Activated B cell treated with CpG ODN at 0.5 μM for 24 hours (primary cell): ENCODE measurements around the gene NRXN2. TPM values are rescaled to one million over a fixed set of nuclear protein-coding genes. Genes with fewer than 3 reads are reported as not detected.

Experiments used
- ATAC-seq: fragments of 200-7000 bp; cut with Tn5 transposase; one replicate; pipeline ENCODE4 v1.10.0; 2021; ENCODE audit warnings: low read depth, mild to moderate bottlenecking, moderate library complexity
- CTCF ChIA-PET: fragments of 350-600 bp; sonication (Branson Sonifier 250); formaldehyde crosslinking; loops from one replicate; lab custom pipeline; 2021; ENCODE audit warnings: antibody characterized with exemption; lab: Charles Lee
- POLR2A ChIA-PET: fragments of 350-600 bp; sonication (Branson Sonifier 250); formaldehyde crosslinking; loops from one replicate; lab custom pipeline; 2021; ENCODE audit warnings: antibody characterized with exemption; lab: Charles Lee
- DNase-seq: peaks from one replicate; pipeline ENCODE4 v3.0.0; 2022
- H3K27ac Mint-ChIP-seq: one replicate; pipeline ENCODE4 v1.8.0; 2020; ENCODE audit warnings: mixed read lengths
- H3K27me3 Mint-ChIP-seq: one replicate; pipeline ENCODE4 v1.8.0; 2021; ENCODE audit warnings: mixed read lengths
- H3K36me3 Mint-ChIP-seq: one replicate; pipeline ENCODE4 v1.8.0; 2021; ENCODE audit warnings: low read depth, mixed read lengths
- H3K4me1 Mint-ChIP-seq: one replicate; pipeline ENCODE4 v1.8.0; 2021; ENCODE audit warnings: mixed read lengths
- H3K4me3 Mint-ChIP-seq: one replicate; pipeline ENCODE4 v1.8.0; 2020; ENCODE audit warnings: mild to moderate bottlenecking, mixed read lengths
- H3K9me3 Mint-ChIP-seq: one replicate; pipeline ENCODE4 v1.8.0; 2020; ENCODE audit warnings: mixed read lengths
- intact Hi-C: fragments of 100-400 bp; cut with micrococcal nuclease; formaldehyde crosslinking; loops from one replicate; pipeline ENCODE4 v1.15.1; 2024
- total RNA-seq: library from RNA; stranded (reverse); gene quantifications from 2 replicates; pipeline ENCODE4 v1.2.3, GENCODE V29; 2022
- TF ChIP-seq, protein P1 (sequence below): fragments of 200-600 bp; IDR thresholded peaks from one replicate; pipeline ENCODE4 v1.8.0; 2022; ENCODE audit warnings: antibody characterized with exemption, mild to moderate bottlenecking

Gene NRXN2
- total RNA-seq, 1 donor from 2014 or later, result 0.73 TPM

DNA sequence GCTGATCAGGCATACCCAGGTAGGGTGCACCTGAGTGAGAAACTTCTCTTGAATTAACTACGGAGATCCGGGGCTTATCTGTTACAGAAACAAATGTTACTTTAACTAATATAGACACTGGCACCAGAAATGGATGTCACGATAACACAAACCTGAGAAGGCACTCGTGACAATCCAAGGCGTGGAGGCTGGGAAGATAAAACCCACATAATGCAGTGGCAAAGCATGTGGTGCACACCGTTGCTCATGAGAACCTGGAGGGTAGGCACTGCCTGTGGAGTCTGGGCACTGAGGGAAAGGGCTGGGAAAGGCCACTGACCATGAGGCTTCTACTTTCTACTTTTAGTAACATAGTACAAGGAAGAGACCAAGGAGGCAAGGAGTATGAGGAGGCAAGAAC is 109.3 kb downstream of the NRXN2 start:
- CTCF ChIA-PET, result no interaction called here
- no peaks in the 10 kb centered on the region for H3K9me3 Mint-ChIP-seq
- H3K27me3 Mint-ChIP-seq, result peaks cover 5% of the 10 kb centered on the region
- DNase-seq, result no peak
- no peak for ATAC-seq
- POLR2A ChIA-PET, result no interaction called here
- no peak overlapping the region for H3K27ac Mint-ChIP-seq
- no peak overlapping the region for H3K4me3 Mint-ChIP-seq
- intact Hi-C loops, result no loop called here
- no peaks in the 10 kb centered on the region for H3K4me1 Mint-ChIP-seq
- no peaks in the 10 kb centered on the region for H3K36me3 Mint-ChIP-seq
- TF ChIP-seq, protein P1, sequence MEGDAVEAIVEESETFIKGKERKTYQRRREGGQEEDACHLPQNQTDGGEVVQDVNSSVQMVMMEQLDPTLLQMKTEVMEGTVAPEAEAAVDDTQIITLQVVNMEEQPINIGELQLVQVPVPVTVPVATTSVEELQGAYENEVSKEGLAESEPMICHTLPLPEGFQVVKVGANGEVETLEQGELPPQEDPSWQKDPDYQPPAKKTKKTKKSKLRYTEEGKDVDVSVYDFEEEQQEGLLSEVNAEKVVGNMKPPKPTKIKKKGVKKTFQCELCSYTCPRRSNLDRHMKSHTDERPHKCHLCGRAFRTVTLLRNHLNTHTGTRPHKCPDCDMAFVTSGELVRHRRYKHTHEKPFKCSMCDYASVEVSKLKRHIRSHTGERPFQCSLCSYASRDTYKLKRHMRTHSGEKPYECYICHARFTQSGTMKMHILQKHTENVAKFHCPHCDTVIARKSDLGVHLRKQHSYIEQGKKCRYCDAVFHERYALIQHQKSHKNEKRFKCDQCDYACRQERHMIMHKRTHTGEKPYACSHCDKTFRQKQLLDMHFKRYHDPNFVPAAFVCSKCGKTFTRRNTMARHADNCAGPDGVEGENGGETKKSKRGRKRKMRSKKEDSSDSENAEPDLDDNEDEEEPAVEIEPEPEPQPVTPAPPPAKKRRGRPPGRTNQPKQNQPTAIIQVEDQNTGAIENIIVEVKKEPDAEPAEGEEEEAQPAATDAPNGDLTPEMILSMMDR, result no peak

DNA sequence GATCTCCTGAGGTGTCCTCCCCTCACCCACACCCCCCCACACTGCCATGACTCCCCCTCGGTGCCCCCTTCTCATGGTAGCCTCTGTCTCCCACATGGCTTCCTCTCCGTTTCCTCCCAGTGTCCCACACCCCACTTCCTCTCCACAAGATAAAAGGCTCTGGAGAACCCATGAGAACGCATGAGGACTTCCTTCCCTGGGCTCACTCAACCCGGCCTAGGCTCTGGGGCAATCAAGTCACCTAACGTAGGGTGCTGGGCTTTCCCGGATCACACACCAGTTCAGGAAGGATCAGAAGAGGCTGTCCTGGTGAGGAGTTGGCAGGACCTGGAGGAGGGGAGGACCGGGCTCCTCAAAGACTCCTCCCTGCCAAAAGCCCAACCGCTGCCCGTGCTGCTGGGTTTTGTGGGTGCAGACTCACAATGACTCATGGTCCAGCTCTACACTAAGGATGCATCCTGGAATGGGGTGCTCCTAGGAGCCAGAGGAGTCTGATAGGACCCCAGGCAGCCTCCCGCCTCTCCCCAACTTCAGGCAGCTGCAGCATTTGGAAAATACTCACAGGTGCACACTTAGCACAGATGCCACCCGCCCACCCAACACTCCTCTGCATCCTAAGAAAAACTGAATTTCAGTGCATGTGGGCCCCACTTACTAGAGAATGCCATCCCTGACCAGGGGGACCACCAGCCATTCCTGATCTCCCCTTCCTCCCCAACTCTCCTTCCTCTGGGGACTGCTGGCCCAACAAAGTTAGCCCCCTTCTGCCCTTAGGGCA is 110.9 kb downstream of the NRXN2 start:
- POLR2A ChIA-PET, result no interaction called here
- ATAC-seq (no peak), DNase-seq (no peak)
- peaks cover 5% of the 10 kb centered on the region for H3K27me3 Mint-ChIP-seq
- H3K4me1 Mint-ChIP-seq, result no peaks in the 10 kb centered on the region
- no peak overlapping the region for H3K4me3 Mint-ChIP-seq
- H3K27ac Mint-ChIP-seq, result no peak overlapping the region
- TF ChIP-seq, protein P1, result no peak
- no peaks in the 10 kb centered on the region for H3K9me3 Mint-ChIP-seq
- H3K36me3 Mint-ChIP-seq, result no peaks in the 10 kb centered on the region
- CTCF ChIA-PET, result no interaction called here
- intact Hi-C loops, result no loop called here

DNA sequence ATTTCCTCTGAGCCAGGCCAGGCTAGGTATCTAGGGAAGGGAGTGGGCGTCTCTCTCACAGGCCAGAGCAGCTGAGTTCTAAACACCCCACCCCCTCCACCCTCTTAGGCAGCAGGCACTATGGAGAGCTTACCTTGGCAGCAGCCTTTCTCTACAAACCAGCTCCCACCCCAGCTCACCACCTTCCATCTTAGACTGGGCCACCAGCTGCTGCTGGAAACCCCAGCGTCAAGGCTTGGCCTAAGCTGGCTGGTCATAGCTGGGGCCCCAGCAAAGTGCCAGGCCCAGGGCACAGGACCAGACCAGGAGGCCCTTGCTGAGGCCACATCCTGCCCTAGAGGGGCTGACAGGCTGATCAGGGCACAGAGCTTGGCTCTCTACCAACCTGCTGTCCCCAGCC is 111.8 kb downstream of the NRXN2 start:
- Mint-ChIP-seq H3K36me3 (no peaks in the 10 kb centered on the region), H3K4me3 (no peak overlapping the region), H3K27ac (no peak overlapping the region), H3K9me3 (no peaks in the 10 kb centered on the region), H3K4me1 (no peaks in the 10 kb centered on the region), H3K27me3 (peaks cover 5% of the 10 kb centered on the region)
- intact Hi-C loops, result no loop called here
- ChIA-PET CTCF (no interaction called here), POLR2A (no interaction called here)
- ATAC-seq (no peak), DNase-seq (no peak)
- TF ChIP-seq, protein P1, result no peak

DNA sequence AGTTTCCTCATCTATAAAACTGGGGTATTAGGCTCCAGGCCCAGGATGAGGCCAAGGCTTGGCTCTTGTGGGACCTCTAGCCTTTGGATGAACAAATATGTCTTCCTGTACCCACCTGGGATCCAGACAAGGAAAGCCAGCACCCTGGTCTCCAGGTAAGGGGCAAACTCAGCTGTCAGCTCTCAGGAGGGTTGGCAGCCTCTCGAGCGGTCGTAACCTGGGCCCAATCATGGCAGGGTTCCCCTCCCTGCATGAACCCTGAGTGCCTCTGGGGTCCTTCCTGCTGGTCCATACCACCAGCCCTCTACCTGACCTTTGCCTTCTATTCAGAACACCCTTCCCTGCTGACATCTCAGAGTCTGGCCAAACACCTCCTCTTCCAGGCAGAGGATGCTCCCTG is 112.4 kb downstream of the NRXN2 start:
- H3K4me3 Mint-ChIP-seq, result no peak overlapping the region
- no peaks in the 10 kb centered on the region for H3K9me3 Mint-ChIP-seq
- no peak overlapping the region for H3K27ac Mint-ChIP-seq
- intact Hi-C loops, result no loop called here
- peaks cover 7% of the 10 kb centered on the region for H3K27me3 Mint-ChIP-seq
- no peak for ATAC-seq
- H3K36me3 Mint-ChIP-seq, result no peaks in the 10 kb centered on the region
- ChIA-PET POLR2A (no interaction called here), CTCF (no interaction called here)
- no peaks in the 10 kb centered on the region for H3K4me1 Mint-ChIP-seq
- DNase-seq, result no peak
- TF ChIP-seq, protein P1, result no peak

DNA sequence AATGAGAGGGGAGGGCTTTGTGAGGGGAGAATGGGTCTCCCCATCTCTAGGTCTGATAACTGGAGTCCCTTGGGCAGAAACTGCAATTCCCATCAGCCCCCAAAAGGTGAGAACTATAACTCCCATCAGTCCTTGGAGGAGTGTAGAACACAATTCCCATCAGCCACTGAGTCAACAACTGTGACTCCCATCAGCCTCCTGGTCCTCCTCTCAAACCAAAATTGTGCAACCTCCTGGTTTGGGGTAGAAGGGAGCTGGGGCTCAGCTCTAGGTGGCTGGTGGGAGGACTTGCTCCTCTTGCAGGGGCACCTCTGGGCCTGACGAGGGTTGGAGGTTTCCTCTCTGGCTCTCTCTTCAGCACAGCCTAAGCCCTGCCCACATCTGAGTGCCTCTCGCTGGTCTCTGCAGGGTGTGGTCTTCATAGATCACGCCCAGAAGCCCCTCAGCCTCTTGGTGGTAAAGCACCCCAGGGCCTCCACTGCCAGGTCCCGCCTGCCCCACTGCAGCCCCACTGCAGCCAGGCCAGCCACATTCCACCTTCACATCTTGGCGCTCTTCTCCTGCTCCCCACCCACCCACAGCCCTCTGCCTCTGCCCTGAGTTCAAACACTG is 113.5 kb downstream of the NRXN2 start:
- ATAC-seq (no peak), DNase-seq (no peak)
- Mint-ChIP-seq H3K27me3 (peaks cover 10% of the 10 kb centered on the region), H3K27ac (no peak overlapping the region), H3K9me3 (no peaks in the 10 kb centered on the region), H3K4me3 (no peak overlapping the region), H3K4me1 (no peaks in the 10 kb centered on the region), H3K36me3 (no peaks in the 10 kb centered on the region)
- TF ChIP-seq, protein P1, result no peak
- ChIA-PET CTCF (no interaction called here), POLR2A (no interaction called here)
- intact Hi-C loops, result no loop called here
